ENCODE data around the gene ATG5.

Gene ATG5

DNA sequence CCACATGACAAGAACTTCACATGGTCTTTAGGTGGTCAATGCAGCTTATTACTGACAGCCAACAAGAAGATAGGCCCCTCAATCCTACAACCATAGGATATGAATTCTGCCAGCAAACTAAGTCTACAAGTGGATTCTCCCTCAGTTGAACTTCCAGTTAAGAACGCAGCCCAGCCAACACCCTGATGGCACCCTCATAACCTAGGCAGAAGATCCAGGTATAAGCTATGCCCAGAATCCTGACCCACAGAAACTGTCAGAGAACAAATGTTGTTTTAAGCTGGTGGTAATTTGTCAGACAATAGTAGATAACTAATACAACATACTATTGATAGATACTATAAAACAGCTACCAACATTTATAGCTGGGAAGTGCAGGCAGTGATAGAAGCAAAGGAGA, 38.8 kb downstream of the ATG5 start:
- Histone ChIP-seq H3K4me1 (ENCODE audit: control insufficient read depth, insufficient read depth, low read length) (peaks cover 3% of the 10 kb centered on the region; the same call in 1 of the 2 replicates), H3K36me3 (ENCODE audit: control insufficient read depth in 2 of 2, insufficient read depth in 1 of 2, low read length in 2 of 2) (peaks cover 6 to 19% of the 10 kb centered on the region in 2 experiments; a peak in 2 of 3 replicates), H3K9me3 (ENCODE audit: control insufficient read depth, insufficient read depth, low read depth, low read length) (no peaks in the 10 kb centered on the region), H3K4me3 (ENCODE audit: low read depth, low read length) (no peak overlapping the region), H3K27ac (ENCODE audit: extremely low read depth, low read depth, low read length) (no peak overlapping the region)
- CTCF ChIA-PET: interaction anchor here (0.6 to 2.6 kb wide), 3 partner anchors 14 to 65 kb away, joined by 3 to 7 read pairs (median 3); no protein-coding TSS in a partner anchor
- no peak for TF ChIP-seq HIC1 (tag by site-specific recombination; IDR thresholded peaks at IDR 0.05)
- TF ChIP-seq ELK4 (IDR thresholded peaks at IDR 0.05; ENCODE audit: borderline replicate concordance, low read depth, low read length): no peak
- TF ChIP-seq ZNF521 (tag by site-specific recombination; IDR thresholded peaks at IDR 0.05): no peak
- TF ChIP-seq ZBTB26 (tag by site-specific recombination; optimal IDR thresholded peaks at IDR 0.05): no peak
- TF ChIP-seq ZNF155 (tag by site-specific recombination; IDR thresholded peaks at IDR 0.05): no peak
- TF ChIP-seq KLF9 (tag by site-specific recombination; IDR thresholded peaks at IDR 0.05; ENCODE audit: low read depth): no peak
- TF ChIP-seq ZNF221 (tag by site-specific recombination; IDR thresholded peaks at IDR 0.05; ENCODE audit: borderline replicate concordance): no peak
- no peak for TF ChIP-seq ZNF114 (tag by site-specific recombination; IDR thresholded peaks at IDR 0.05)
- no peak for TF ChIP-seq SALL2 (tag by site-specific recombination; IDR thresholded peaks at IDR 0.05; ENCODE audit: borderline replicate concordance)
- TF ChIP-seq ZNF549 (tag by site-specific recombination; IDR thresholded peaks at IDR 0.05): no peak
- TF ChIP-seq BCL6B (tag by site-specific recombination; IDR thresholded peaks at IDR 0.05): no peak
- POLR2A ChIA-PET: interaction anchor here (0.6 kb wide), 1 partner anchor 192 kb away, joined by 3 read pairs; no protein-coding TSS in a partner anchor

DNA sequence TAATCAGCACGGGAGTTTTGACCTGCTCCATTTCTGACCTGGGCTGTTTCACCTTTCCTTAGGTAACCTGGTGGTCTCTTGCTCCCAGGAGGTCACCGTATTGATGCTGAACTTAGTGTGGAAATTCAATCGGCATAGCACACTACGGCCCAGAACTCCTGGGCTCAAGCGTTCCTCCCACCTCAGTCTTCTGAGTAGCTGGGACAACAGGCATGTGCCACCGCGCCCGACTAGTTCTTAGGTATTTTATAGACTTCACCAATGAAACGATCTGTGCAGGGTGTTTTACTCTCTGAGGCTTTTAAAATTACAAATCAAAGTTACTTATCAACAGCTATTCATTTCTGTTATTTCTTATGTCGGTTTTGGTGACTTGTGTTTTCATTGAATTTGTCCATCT, 42.1 kb downstream of the ATG5 start:
- Histone ChIP-seq H3K4me3 (ENCODE audit: low read depth, low read length) (no peak overlapping the region), H3K27ac (ENCODE audit: extremely low read depth, low read depth, low read length) (no peak overlapping the region), H3K4me1 (ENCODE audit: control insufficient read depth, insufficient read depth, low read length) (peaks cover 8% of the 10 kb centered on the region; the same call in 1 of the 2 replicates), H3K36me3 (ENCODE audit: control insufficient read depth in 2 of 2, insufficient read depth in 1 of 2, low read length in 2 of 2) (peaks cover 0 to 14% of the 10 kb centered on the region in 2 experiments; a peak in 1 of 3 replicates), H3K9me3 (ENCODE audit: control insufficient read depth, insufficient read depth, low read depth, low read length) (no peaks in the 10 kb centered on the region)
- POLR2A ChIA-PET: no interaction called here
- no peak for TF ChIP-seq ZNF335 (tag by site-specific recombination; conservative IDR thresholded peaks at IDR 0.05)
- no peak for TF ChIP-seq ZNF776 (tag by site-specific recombination; IDR thresholded peaks at IDR 0.05; ENCODE audit: borderline replicate concordance)
- no peak for TF ChIP-seq ZSCAN30 (tag by site-specific recombination; IDR thresholded peaks at IDR 0.05)
- no peak for TF ChIP-seq ZNF10 (tag by site-specific recombination; IDR thresholded peaks at IDR 0.05)
- no peak for TF ChIP-seq ZNF626 (tag by site-specific recombination; IDR thresholded peaks at IDR 0.05)
- no peak for TF ChIP-seq ZNF473 (tag by site-specific recombination; IDR thresholded peaks at IDR 0.05)
- TF ChIP-seq GLI2 (tag by site-specific recombination; IDR thresholded peaks at IDR 0.05; ENCODE audit: borderline replicate concordance, low read depth): no peak
- TF ChIP-seq ZNF366 (tag by site-specific recombination; conservative IDR thresholded peaks at IDR 0.05): no peak
- no peak for TF ChIP-seq BCL11B (tag by site-specific recombination; IDR thresholded peaks at IDR 0.05; ENCODE audit: low read depth)
- no peak for TF ChIP-seq ZNF404 (tag by site-specific recombination; IDR thresholded peaks at IDR 0.05)
- no peak for TF ChIP-seq ZNF621 (tag by site-specific recombination; IDR thresholded peaks at IDR 0.05)
- CTCF ChIA-PET: no interaction called here

All from HEK293 (cell line).